ENCODE data around the gene RNF135. TPM values are rescaled to one million over a fixed set of nuclear protein-coding genes. Genes with fewer than 3 reads are reported as not detected.
"Not testable (repeated sequence)": the region's sequence is repeated elsewhere in the genome, so short reads cannot be mapped to it uniquely, and the experiment has no call there.

The RNF135 gene
- total and polyA plus RNA-seq, 4 donors = 11.1 to 42.1 (median 23.0) TPM

GRCh38 chr17:31015639-31016038 lies 44.8 kb downstream of the RNF135 start:
- H3K9me3 ChIP-seq (ENCODE audit: control insufficient read depth in 4 of 4, insufficient read depth in 3 of 4, low read length in 3 of 4) = no peaks in the 10 kb centered on the region
- H3K27ac ChIP-seq (ENCODE audit: low read depth in 1 of 2, low read length in 1 of 2) = no peak overlapping the region
- no peak overlapping the region for H3K4me3 ChIP-seq
- ATAC-seq (ENCODE audit: insufficient read depth, low FRiP score) (no peak), DNase-seq (no peak)
- no peaks in the 10 kb centered on the region for H3K27me3 ChIP-seq (ENCODE audit: control insufficient read depth in 3 of 3, insufficient read depth in 3 of 3, low read length in 2 of 3)
- TF ChIP-seq CTCF (IDR thresholded peaks at IDR 0.05; ENCODE audit: control extremely low read depth, extremely low read depth) = no peak
- H3K36me3 ChIP-seq (ENCODE audit: control insufficient read depth in 4 of 4, insufficient read depth in 4 of 4, low read length in 4 of 4) = no peaks in the 10 kb centered on the region
- no peaks in the 10 kb centered on the region for H3K4me1 ChIP-seq (ENCODE audit: control insufficient read depth in 5 of 5, insufficient read depth in 5 of 5, low read length in 5 of 5)
- no peak overlapping the region for H3K9ac ChIP-seq (ENCODE audit: insufficient read depth in 1 of 2, low read length in 2 of 2)
- WGBS, 2 donors = 87 to 95% methylated on average over 5 of the region's 5 CpGs

- Histone ChIP-seq H3K36me3 (ENCODE audit: control insufficient read depth in 4 of 4, insufficient read depth in 4 of 4, low read length in 4 of 4) (no peaks in the 10 kb centered on the region), H3K27me3 (ENCODE audit: control insufficient read depth in 3 of 3, insufficient read depth in 3 of 3, low read length in 2 of 3) (no peaks in the 10 kb centered on the region), H3K27ac (ENCODE audit: low read depth in 1 of 2, low read length in 1 of 2) (no peak overlapping the region), H3K9me3 (ENCODE audit: control insufficient read depth in 4 of 4, insufficient read depth in 3 of 4, low read length in 3 of 4) (no peaks in the 10 kb centered on the region), H3K4me3 (no peak overlapping the region), H3K9ac (ENCODE audit: insufficient read depth in 1 of 2, low read length in 2 of 2) (no peak overlapping the region), H3K4me1 (ENCODE audit: control insufficient read depth in 5 of 5, insufficient read depth in 5 of 5, low read length in 5 of 5) (no peaks in the 10 kb centered on the region)
- no peak for TF ChIP-seq CTCF (IDR thresholded peaks at IDR 0.05; ENCODE audit: control extremely low read depth, extremely low read depth)
- ATAC-seq (ENCODE audit: insufficient read depth, low FRiP score) (no peak), DNase-seq (no peak)
- WGBS, 2 donors = 94 to 97% methylated on average over 2 of the region's 2 CpGs
Observed at GRCh38 chr17:31019004-31019403, 48.2 kb downstream of the RNF135 start.

GRCh38 chr17:31023171-31023570 lies 52.3 kb downstream of the RNF135 start:
- not testable (repeated sequence) for DNase-seq; H3K4me1 ChIP-seq (ENCODE audit: control insufficient read depth in 5 of 5, insufficient read depth in 5 of 5, low read length in 5 of 5); H3K27ac ChIP-seq (ENCODE audit: low read depth in 1 of 2, low read length in 1 of 2); H3K4me3 ChIP-seq; H3K9ac ChIP-seq (ENCODE audit: insufficient read depth in 1 of 2, low read length in 2 of 2); ATAC-seq (ENCODE audit: insufficient read depth, low FRiP score); H3K36me3 ChIP-seq (ENCODE audit: control insufficient read depth in 4 of 4, insufficient read depth in 4 of 4, low read length in 4 of 4); H3K27me3 ChIP-seq (ENCODE audit: control insufficient read depth in 3 of 3, insufficient read depth in 3 of 3, low read length in 2 of 3); H3K9me3 ChIP-seq (ENCODE audit: control insufficient read depth in 4 of 4, insufficient read depth in 3 of 4, low read length in 3 of 4)
- WGBS, 2 donors = 38 to 71% methylated on average over 1 of the region's 2 CpGs

- no peaks in the 10 kb centered on the region for H3K4me1 ChIP-seq (ENCODE audit: control insufficient read depth in 5 of 5, insufficient read depth in 5 of 5, low read length in 5 of 5)
- WGBS, 2 donors = 90% methylated on average over 8 of the region's 8 CpGs
- DNase-seq (no peak), ATAC-seq (ENCODE audit: insufficient read depth, low FRiP score) (no peak)
- no peak overlapping the region for H3K27ac ChIP-seq (ENCODE audit: low read depth in 1 of 2, low read length in 1 of 2)
- H3K36me3 ChIP-seq (ENCODE audit: control insufficient read depth in 4 of 4, insufficient read depth in 4 of 4, low read length in 4 of 4) = no peaks in the 10 kb centered on the region
- H3K9me3 ChIP-seq (ENCODE audit: control insufficient read depth in 4 of 4, insufficient read depth in 3 of 4, low read length in 3 of 4) = no peaks in the 10 kb centered on the region
- no peak overlapping the region for H3K4me3 ChIP-seq
- no peak overlapping the region for H3K9ac ChIP-seq (ENCODE audit: insufficient read depth in 1 of 2, low read length in 2 of 2)
- TF ChIP-seq CTCF (IDR thresholded peaks at IDR 0.05; ENCODE audit: control extremely low read depth, extremely low read depth) = no peak
- no peaks in the 10 kb centered on the region for H3K27me3 ChIP-seq (ENCODE audit: control insufficient read depth in 3 of 3, insufficient read depth in 3 of 3, low read length in 2 of 3)
Observed at GRCh38 chr17:31031841-31032240, 61.0 kb downstream of the RNF135 start.

GRCh38 chr17:31035611-31036010 lies 64.8 kb downstream of the RNF135 start:
- 86 to 93% methylated on average over 5 of the region's 5 CpGs for WGBS, 2 donors
- H3K9ac ChIP-seq (ENCODE audit: insufficient read depth in 1 of 2, low read length in 2 of 2); H3K4me1 ChIP-seq (ENCODE audit: control insufficient read depth in 5 of 5, insufficient read depth in 5 of 5, low read length in 5 of 5); H3K27ac ChIP-seq (ENCODE audit: low read depth in 1 of 2, low read length in 1 of 2); H3K4me3 ChIP-seq; ATAC-seq (ENCODE audit: insufficient read depth, low FRiP score); H3K27me3 ChIP-seq (ENCODE audit: control insufficient read depth in 3 of 3, insufficient read depth in 3 of 3, low read length in 2 of 3); H3K36me3 ChIP-seq (ENCODE audit: control insufficient read depth in 4 of 4, insufficient read depth in 4 of 4, low read length in 4 of 4); DNase-seq; H3K9me3 ChIP-seq (ENCODE audit: control insufficient read depth in 4 of 4, insufficient read depth in 3 of 4, low read length in 3 of 4): not testable (repeated sequence)

GRCh38 chr17:31040837-31041236 lies 70.0 kb downstream of the RNF135 start:
- WGBS, 2 donors = 96 to 98% methylated on average over 7 of the region's 7 CpGs
- H3K36me3 ChIP-seq (ENCODE audit: control insufficient read depth in 4 of 4, insufficient read depth in 4 of 4, low read length in 4 of 4); ATAC-seq (ENCODE audit: insufficient read depth, low FRiP score): not testable (repeated sequence)

More at GRCh38 chr17:31040837-31041236, 70.0 kb downstream of the RNF135 start:
- not testable (repeated sequence) for H3K4me1 ChIP-seq (ENCODE audit: control insufficient read depth in 5 of 5, insufficient read depth in 5 of 5, low read length in 5 of 5); H3K27me3 ChIP-seq (ENCODE audit: control insufficient read depth in 3 of 3, insufficient read depth in 3 of 3, low read length in 2 of 3); H3K9me3 ChIP-seq (ENCODE audit: control insufficient read depth in 4 of 4, insufficient read depth in 3 of 4, low read length in 3 of 4); DNase-seq; H3K4me3 ChIP-seq; H3K27ac ChIP-seq (ENCODE audit: low read depth in 1 of 2, low read length in 1 of 2); H3K9ac ChIP-seq (ENCODE audit: insufficient read depth in 1 of 2, low read length in 2 of 2)

Measured in lung (tissue), 12 donors.